OCI-LY7 (cell line): Measurements from ENCODE around the gene CYP8B1. TPM values are rescaled to one million over a fixed set of nuclear protein-coding genes. Genes with fewer than 3 reads are reported as not detected.
"Not testable (repeated sequence)": the region's sequence is repeated elsewhere in the genome, so short reads cannot be mapped to it uniquely, and the experiment has no call there.

Experiments used
- BruUV-seq: library from RNA; stranded (reverse); fragments of 400-500 nt; replicated peaks from 2 replicates; lab custom pipeline; 2021; lab: Mats Ljungman, UMichigan
- CTCF ChIA-PET: fragments of 300-600 bp; sonication (Branson Sonifier 250); formaldehyde crosslinking; loops from one replicate; lab custom pipeline; 2022; ENCODE audit warnings: antibody characterized with exemption; ENCODE audit not compliant: unreplicated experiment; lab: Charles Lee
- POLR2A ChIA-PET: fragments of 300-600 bp; sonication (Branson Sonifier 250); formaldehyde crosslinking; loops from one replicate; lab custom pipeline; 2022; ENCODE audit warnings: antibody characterized with exemption; lab: Charles Lee
- DNase-seq: peaks from one replicate; pipeline ENCODE4 v3.0.0-alpha.2; 2015; ENCODE audit warnings: low spot score
- H2AFZ ChIP-seq: fragments of 200-600 bp; sonication (generic), shearing (Covaris generic); 2 replicates; pipeline ENCODE4 v1.6.1; 2014; ENCODE audit warnings: mild to moderate bottlenecking, antibody characterized with exemption, low read length, moderate library complexity
- H3K27ac ChIP-seq: fragments of 200-600 bp; sonication (generic); 2 replicates; pipeline ENCODE4 v1.5.1; 2014; ENCODE audit warnings: mixed run types, low read depth, mild to moderate bottlenecking, moderate library complexity, low read length, inconsistent platforms; ENCODE audit not compliant: poor library complexity, severe bottlenecking
- H3K36me3 ChIP-seq: fragments of 200-600 bp; sonication (generic); 2 replicates; pipeline ENCODE4 v1.6.1; 2014; ENCODE audit warnings: mild to moderate bottlenecking, antibody characterized with exemption, low read length, moderate library complexity, mixed read lengths; ENCODE audit not compliant: insufficient read depth
- H3K4me1 ChIP-seq: fragments of 200-600 bp; sonication (generic); 2 replicates; pipeline ENCODE4 v1.5.1; 2014; ENCODE audit warnings: mild to moderate bottlenecking, low read length; ENCODE audit not compliant: insufficient read depth, poor library complexity, severe bottlenecking
- H3K4me2 ChIP-seq: fragments of 200-600 bp; sonication (generic); 2 replicates; pipeline ENCODE4 v1.6.1; 2014; ENCODE audit warnings: mild to moderate bottlenecking, low read length
- H3K4me3 ChIP-seq: fragments of 200-600 bp; sonication (generic); 2 replicates; pipeline ENCODE4 v1.5.1; 2014; ENCODE audit warnings: mild to moderate bottlenecking, low read depth, low read length; ENCODE audit not compliant: poor library complexity, severe bottlenecking
- H3K79me2 ChIP-seq: fragments of 200-600 bp; sonication (generic); 2 replicates; pipeline ENCODE4 v1.6.1; 2016; ENCODE audit warnings: low read depth, mild to moderate bottlenecking, low read length, moderate library complexity, mixed read lengths; ENCODE audit not compliant: insufficient read depth
- H3K9me2 ChIP-seq: fragments of 200-600 bp; sonication (generic); 2 replicates; pipeline ENCODE4 v1.6.1; 2016; ENCODE audit warnings: mild to moderate bottlenecking, low read length, mixed read lengths; ENCODE audit not compliant: insufficient read depth
- H3K9me3 ChIP-seq: fragments of 200-600 bp; sonication (generic); 2 replicates; pipeline ENCODE4 v1.6.1; 2014; ENCODE audit warnings: mild to moderate bottlenecking, mixed run types, low read length, mixed read lengths
- H4K20me1 ChIP-seq: fragments of 200-600 bp; sonication (generic); 2 replicates; pipeline ENCODE4 v1.6.1; 2014; ENCODE audit warnings: mild to moderate bottlenecking, antibody characterized with exemption, low read length, moderate library complexity, mixed read lengths; ENCODE audit not compliant: insufficient read depth
- EZH2phosphoT487 ChIP-seq: fragments of 200-600 bp; sonication (generic); IDR thresholded peaks from 2 replicates; pipeline ENCODE4 v1.6.1; 2018; ENCODE audit warnings: low read depth, borderline replicate concordance, mild to moderate bottlenecking, mixed run types, antibody characterized with exemption, low read length, moderate library complexity, mixed read lengths
- intact Hi-C: fragments of 100-400 bp; cut with micrococcal nuclease; formaldehyde crosslinking; loops from one replicate; pipeline ENCODE4 v1.10.0; 2022; ENCODE audit not compliant: unreplicated experiment
- total RNA-seq, 2 experiments: library from RNA; depleted of rRNA in 1 of 2; stranded (reverse); fragments of >200 nt in 1 of 2; shearing (Covaris generic) in 1 of 2; gene quantifications; 2 replicates each; pipeline ENCODE4 v1.2.3, GENCODE V29; 2014 to 2022
- TF ChIP-seq, protein P1 (sequence below): fragments of 200-600 bp; sonication (generic); conservative IDR thresholded peaks from 2 replicates; pipeline ENCODE4 v1.5.1; 2014; ENCODE audit warnings: mild to moderate bottlenecking, antibody characterized with exemption, low read length, moderate library complexity, mixed read lengths

The CYP8B1 gene
- total RNA-seq, 2 experiments from 2014 or later, result not detected

GRCh38 chr3:42886294-42886822 lies 10.7 kb upstream of the CYP8B1 start:
- CTCF ChIA-PET, result no interaction called here
- no peaks in the 10 kb centered on the region for H3K36me3 ChIP-seq
- no peaks in the 10 kb centered on the region for H3K79me2 ChIP-seq
- no peaks in the 10 kb centered on the region for H4K20me1 ChIP-seq
- no peak for DNase-seq
- intact Hi-C loops, result no loop called here
- no peak overlapping the region for H2AFZ ChIP-seq
- H3K4me1 ChIP-seq, result peaks cover 4% of the 10 kb centered on the region
- H3K9me2 ChIP-seq, result no peaks in the 10 kb centered on the region
- no peak overlapping the region for H3K4me2 ChIP-seq
- H3K9me3 ChIP-seq, result no peaks in the 10 kb centered on the region
- no peak overlapping the region for H3K4me3 ChIP-seq
- H3K27ac ChIP-seq, result no peak overlapping the region
- no TSS peak for BruUV-seq
- POLR2A ChIA-PET, result interaction anchor here (0.5 kb wide), 1 partner anchor 638 kb away, joined by 3 read pairs; no protein-coding TSS in a partner anchor
- no peak for TF ChIP-seq EZH2phosphoT487
- TF ChIP-seq, protein P1, sequence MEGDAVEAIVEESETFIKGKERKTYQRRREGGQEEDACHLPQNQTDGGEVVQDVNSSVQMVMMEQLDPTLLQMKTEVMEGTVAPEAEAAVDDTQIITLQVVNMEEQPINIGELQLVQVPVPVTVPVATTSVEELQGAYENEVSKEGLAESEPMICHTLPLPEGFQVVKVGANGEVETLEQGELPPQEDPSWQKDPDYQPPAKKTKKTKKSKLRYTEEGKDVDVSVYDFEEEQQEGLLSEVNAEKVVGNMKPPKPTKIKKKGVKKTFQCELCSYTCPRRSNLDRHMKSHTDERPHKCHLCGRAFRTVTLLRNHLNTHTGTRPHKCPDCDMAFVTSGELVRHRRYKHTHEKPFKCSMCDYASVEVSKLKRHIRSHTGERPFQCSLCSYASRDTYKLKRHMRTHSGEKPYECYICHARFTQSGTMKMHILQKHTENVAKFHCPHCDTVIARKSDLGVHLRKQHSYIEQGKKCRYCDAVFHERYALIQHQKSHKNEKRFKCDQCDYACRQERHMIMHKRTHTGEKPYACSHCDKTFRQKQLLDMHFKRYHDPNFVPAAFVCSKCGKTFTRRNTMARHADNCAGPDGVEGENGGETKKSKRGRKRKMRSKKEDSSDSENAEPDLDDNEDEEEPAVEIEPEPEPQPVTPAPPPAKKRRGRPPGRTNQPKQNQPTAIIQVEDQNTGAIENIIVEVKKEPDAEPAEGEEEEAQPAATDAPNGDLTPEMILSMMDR, result no peak

- H3K9me3 ChIP-seq, result no peaks in the 10 kb centered on the region
- H3K79me2 ChIP-seq, result no peaks in the 10 kb centered on the region
- CTCF ChIA-PET, result no interaction called here
- POLR2A ChIA-PET, result no interaction called here
- H3K4me1 ChIP-seq, result peaks cover 11% of the 10 kb centered on the region
- TF ChIP-seq, protein P1, result no peak
- no peak for TF ChIP-seq EZH2phosphoT487
- H3K36me3 ChIP-seq, result no peaks in the 10 kb centered on the region
- DNase-seq, result no peak
- BruUV-seq, result no TSS peak
- no peaks in the 10 kb centered on the region for H3K9me2 ChIP-seq
- no peak overlapping the region for H3K4me3 ChIP-seq
- no peaks in the 10 kb centered on the region for H4K20me1 ChIP-seq
- no peak overlapping the region for H2AFZ ChIP-seq
- no peak overlapping the region for H3K27ac ChIP-seq
- H3K4me2 ChIP-seq, result no peak overlapping the region
- intact Hi-C loops, result no loop called here
Observed at GRCh38 chr3:42884324-42884723, 8.6 kb upstream of the CYP8B1 start.

GRCh38 chr3:42883251-42883930 lies 7.7 kb upstream of the CYP8B1 start:
- H3K36me3 ChIP-seq, H4K20me1 ChIP-seq, H3K9me3 ChIP-seq, intact Hi-C loops, H3K79me2 ChIP-seq, H3K27ac ChIP-seq, H3K9me2 ChIP-seq, BruUV-seq, DNase-seq, H3K4me2 ChIP-seq, CTCF ChIA-PET, H3K4me3 ChIP-seq, H2AFZ ChIP-seq: not testable (repeated sequence)
- H3K4me1 ChIP-seq, result peaks cover 11% of the 10 kb centered on the region
- POLR2A ChIA-PET, result interaction anchor here (1.0 kb wide), 1 partner anchor 100 kb away, joined by 3 read pairs; no protein-coding TSS in a partner anchor
